COLO829 (cell line): Measurements from ENCODE around the gene KAZN.

ENCODE experiments used
- DNase-seq: peaks from one replicate; pipeline ENCODE4 v3.0.0; 2012; ENCODE audit warnings: low spot score

KAZN gene

GRCh38 chr1:14794136-14794768, 195.8 kb downstream of the KAZN start:
- DNase-seq = no peak

GRCh38 chr1:14794906-14795305, 196.4 kb downstream of the KAZN start:
- no peak for DNase-seq

GRCh38 chr1:14795589-14795988, 197.1 kb downstream of the KAZN start:
- DNase-seq = no peak

GRCh38 chr1:14800014-14800413, 201.5 kb downstream of the KAZN start:
- no peak for DNase-seq

GRCh38 chr1:14800500-14801076, 202.1 kb downstream of the KAZN start:
- no peak for DNase-seq

- no peak for DNase-seq
Observed at GRCh38 chr1:14803002-14803789, 204.7 kb downstream of the KAZN start.

GRCh38 chr1:14804626-14805025, 206.1 kb downstream of the KAZN start:
- DNase-seq = no peak

GRCh38 chr1:14806772-14807171, 208.3 kb downstream of the KAZN start:
- DNase-seq = no peak

GRCh38 chr1:14808768-14809167, 210.3 kb downstream of the KAZN start:
- DNase-seq = no peak

GRCh38 chr1:14809191-14809981, 210.9 kb downstream of the KAZN start:
- no peak for DNase-seq

- DNase-seq = no peak
Observed at GRCh38 chr1:14810595-14811361, 212.3 kb downstream of the KAZN start.

GRCh38 chr1:14811573-14811972, 213.1 kb downstream of the KAZN start:
- DNase-seq = no peak

GRCh38 chr1:14812189-14812588, 213.7 kb downstream of the KAZN start:
- no peak for DNase-seq

- no peak for DNase-seq
Observed at GRCh38 chr1:14815175-14815877, 216.8 kb downstream of the KAZN start.

GRCh38 chr1:14817223-14818170, 219.0 kb downstream of the KAZN start:
- no peak for DNase-seq

- no peak for DNase-seq
Observed at GRCh38 chr1:14820295-14821085, 222.0 kb downstream of the KAZN start.

GRCh38 chr1:14822493-14822892, 224.0 kb downstream of the KAZN start:
- DNase-seq = no peak

GRCh38 chr1:14822996-14823395, 224.5 kb downstream of the KAZN start:
- DNase-seq = no peak

GRCh38 chr1:14824314-14824915, 225.9 kb downstream of the KAZN start:
- DNase-seq = no peak
